Endothelial cell of umbilical vein (primary cell): ENCODE measurements around the gene PSME3. TPM values are rescaled to one million over a fixed set of nuclear protein-coding genes. Genes with fewer than 3 reads are reported as not detected.

Experiments
- BruUV-seq: library from RNA; stranded (reverse); fragments of 400-500 nt; replicated peaks from 2 replicates; lab custom pipeline; 2021; lab: Mats Ljungman, UMichigan
- CTCF ChIA-PET: fragments of 300-600, 350-600 bp; sonication (Branson Sonifier 250); formaldehyde crosslinking; loops from one replicate; lab custom pipeline; 2021; ENCODE audit warnings: antibody characterized with exemption, inconsistent platforms; lab: Charles Lee
- POLR2A ChIA-PET: fragments of 300-600, 350-600 bp; sonication (Branson Sonifier 250); formaldehyde crosslinking; loops from one replicate; lab custom pipeline; 2021; ENCODE audit warnings: antibody characterized with exemption, inconsistent platforms; lab: Charles Lee
- DNase-seq: peaks from one replicate; pipeline ENCODE4 v3.0.0-alpha.2; 2011; ENCODE audit warnings: low read depth, low spot score
- FAIRE-seq: peaks from 2 replicates; lab custom pipeline; 2011; peaks lifted over from hg19 to GRCh38; lab: Jason Lieb, UNC
- H2AFZ ChIP-seq: 2 replicates; pipeline ENCODE4 v1.6.0; 2012; ENCODE audit warnings: low read depth, low read length, control low read depth, inconsistent platforms
- H3K27ac ChIP-seq: 2 replicates; pipeline ENCODE4 v1.5.1; 2011; ENCODE audit warnings: low read depth, mild to moderate bottlenecking, control low read depth, low read length, moderate library complexity; ENCODE audit not compliant: insufficient read depth
- H3K27me3 ChIP-seq, 2 experiments: 2 replicates each; pipeline versions ENCODE4 v1.6.0 to v1.6.1; 2011; ENCODE audit warnings: low read length in 2 of 2, mixed read lengths in 1 of 2; ENCODE audit not compliant: control insufficient read depth in 2 of 2, insufficient read depth in 2 of 2
- H3K36me3 ChIP-seq, 2 experiments: 2 replicates in 1 of 2; 3 replicates in 1 of 2; pipeline ENCODE4 v1.5.1; 2011; ENCODE audit warnings: low read length in 2 of 2, mild to moderate bottlenecking in 1 of 2, moderate library complexity in 1 of 2; ENCODE audit not compliant: control insufficient read depth in 2 of 2, insufficient read depth in 2 of 2; ENCODE audit errors: extremely low read depth in 1 of 2
- H3K4me1 ChIP-seq: 3 replicates; pipeline ENCODE4 v1.5.1; 2011; ENCODE audit warnings: mild to moderate bottlenecking, low read length; ENCODE audit not compliant: control insufficient read depth, insufficient read depth; ENCODE audit errors: extremely low read depth
- H3K4me2 ChIP-seq: 2 replicates; pipeline ENCODE4 v1.6.1; 2011; ENCODE audit warnings: low read length, control low read depth, mixed read lengths; ENCODE audit not compliant: insufficient read depth
- H3K4me3 ChIP-seq, 3 experiments: fragments of 200-600 bp in 1 of 3; sonication (generic), shearing (Covaris generic) in 1 of 3; replicated peaks in 1 of 3; 2 replicates each; pipeline ENCODE4 v1.5.1; 2011 to 2016; ENCODE audit warnings: control low read depth in 3 of 3, low read length in 3 of 3, mild to moderate bottlenecking in 2 of 3, inconsistent platforms in 1 of 3, low read depth in 1 of 3, moderate library complexity in 1 of 3; ENCODE audit not compliant: insufficient read depth in 1 of 3
- H3K79me2 ChIP-seq: 2 replicates; pipeline ENCODE4 v1.6.0; 2012; ENCODE audit warnings: low read length, inconsistent platforms; ENCODE audit not compliant: control insufficient read depth, insufficient read depth
- H3K9ac ChIP-seq: replicated peaks from 2 replicates; pipeline ENCODE3; 2011; ENCODE audit warnings: low read length, control low read depth; ENCODE audit not compliant: insufficient read depth; ENCODE audit errors: extremely low read depth
- H3K9me1 ChIP-seq: replicated peaks from 3 replicates; pipeline ENCODE4 v1.6.0; 2011; ENCODE audit warnings: mild to moderate bottlenecking, low read length; ENCODE audit not compliant: control insufficient read depth, insufficient read depth; ENCODE audit errors: extremely low read depth
- H3K9me3 ChIP-seq: replicated peaks from 2 replicates; pipeline ENCODE4 v1.5.1; 2012; ENCODE audit warnings: low read length, inconsistent platforms; ENCODE audit not compliant: control insufficient read depth, insufficient read depth
- H4K20me1 ChIP-seq: replicated peaks from 2 replicates; pipeline ENCODE3; 2011; ENCODE audit warnings: mild to moderate bottlenecking, low read length; ENCODE audit not compliant: control insufficient read depth, insufficient read depth; ENCODE audit errors: extremely low read depth
- EZH2 ChIP-seq: IDR thresholded peaks from 2 replicates; pipeline ENCODE4 v1.6.1; 2012; ENCODE audit warnings: borderline replicate concordance, low read depth, mild to moderate bottlenecking, moderate library complexity, low read length, inconsistent platforms; ENCODE audit not compliant: severe bottlenecking
- FOS ChIP-seq: IDR thresholded peaks from 2 replicates; pipeline ENCODE4 v1.6.1; 2011; ENCODE audit warnings: mild to moderate bottlenecking, low read length, moderate library complexity, borderline replicate concordance; ENCODE audit not compliant: insufficient read depth
- GATA2 ChIP-seq: IDR thresholded peaks from 2 replicates; pipeline ENCODE4 v1.7.0; 2011; ENCODE audit warnings: low read depth, mild to moderate bottlenecking, moderate library complexity, mixed read lengths, low read length; ENCODE audit not compliant: insufficient read length, insufficient read depth
- MYC ChIP-seq: IDR thresholded peaks from one replicate; pipeline ENCODE4 v1.6.1; 2011; ENCODE audit warnings: mild to moderate bottlenecking, low read depth, low read length
- POLR2A ChIP-seq: IDR thresholded peaks from 2 replicates; pipeline ENCODE4 v1.6.1; 2012; ENCODE audit warnings: low read depth, mild to moderate bottlenecking, control low read depth, low read length
- dilution Hi-C: fragments of 300-500 bp; cut with MboI; formaldehyde crosslinking; loops from one replicate; pipeline ENCODE4 v1.15.0; 2019; ENCODE audit warnings: low sequenced_read_pairs; ENCODE audit not compliant: extremely low pct_ligation_motif_present
- intact Hi-C: fragments of 100-400 bp; cut with micrococcal nuclease; formaldehyde crosslinking; loops from one replicate; pipeline ENCODE4 v1.10.0; 2022
- polyA plus RNA-seq, 4 experiments: library from polyadenylated mRNA; depleted of rRNA in 3 of 4; stranded (reverse) in 3 of 4; unstranded in 1 of 4; fragments of >200 nt; gene quantifications; 2 replicates each; pipeline versions ENCODE4 v1.2.1 to v1.2.3, GENCODE V29; 2011 to 2012; ENCODE audit warnings: missing spikeins in 1 of 4
- total RNA-seq: library from RNA; stranded (reverse); gene quantifications from 2 replicates; pipeline ENCODE4 v1.2.3, GENCODE V29; 2021
- TF ChIP-seq, protein P1 (sequence below), 2 donors: IDR thresholded peaks; 1 replicate in 1 of 2; 2 replicates in 1 of 2; pipeline ENCODE4 v1.5.1; 2011; ENCODE audit warnings: low read length in 2 of 2, mild to moderate bottlenecking in 2 of 2, moderate library complexity in 2 of 2, control low read depth in 1 of 2, inconsistent platforms in 1 of 2, low read depth in 1 of 2; ENCODE audit not compliant: insufficient read depth in 1 of 2; ENCODE audit errors: extremely low read depth in 1 of 2

The PSME3 gene
- total and polyA plus RNA-seq, 2 donors (not counting 3 experiments of a cell fraction or from before 2014, with no cell fraction given): 98.4 to 126 TPM

DNA sequence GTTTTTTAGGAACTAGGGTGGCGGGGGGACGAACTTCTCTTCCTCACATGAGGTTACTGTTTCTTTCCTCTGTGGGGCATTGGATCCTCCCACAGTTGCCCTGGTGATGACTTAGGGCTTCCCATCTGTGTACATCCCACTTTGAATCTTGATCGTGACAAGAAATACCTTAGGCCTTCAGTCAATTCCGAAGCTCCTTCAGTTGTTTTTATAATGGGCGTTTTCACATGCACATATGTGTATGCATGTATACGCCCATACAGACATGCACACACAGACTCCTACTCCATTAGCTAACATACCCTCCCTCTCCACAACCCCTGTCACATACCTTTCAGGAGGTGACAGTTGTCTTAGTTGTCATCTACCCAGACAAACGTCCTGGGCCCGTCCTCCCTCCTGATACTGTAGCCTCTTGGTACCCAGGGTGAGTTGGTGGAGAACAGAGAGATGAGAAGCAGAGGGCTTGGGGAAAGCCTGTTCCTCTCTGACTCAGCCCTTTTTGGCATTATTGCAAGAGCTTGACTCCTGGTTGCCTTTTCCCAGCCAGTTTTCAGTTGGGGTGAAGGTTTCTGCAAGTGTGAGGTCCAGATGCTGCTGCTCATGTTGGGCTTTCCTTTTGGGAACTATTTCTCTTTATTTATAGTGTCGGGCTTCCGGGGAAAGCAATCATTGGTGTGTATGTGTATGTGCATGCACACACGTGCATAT is 8.9 kb downstream of the PSME3 start:
- H3K27ac ChIP-seq: no peak overlapping the region
- H3K27me3 ChIP-seq: no peaks in the 10 kb centered on the region
- ChIA-PET POLR2A (no interaction called here), CTCF (interaction anchor here (0.8 to 8.9 kb wide), 9 partner anchors 8 to 156 kb away, joined by 3 to 132 read pairs (median 6); partner anchors contain the start of genes PSME3 and RPL27)
- H3K79me2 ChIP-seq: peaks cover 2% of the 10 kb centered on the region
- H3K9me1 ChIP-seq: no peaks in the 10 kb centered on the region
- dilution Hi-C loops (no loop called here), intact Hi-C loops (no loop called here)
- peaks cover 33 to 47% of the 10 kb centered on the region in 2 experiments for H3K36me3 ChIP-seq
- BruUV-seq: no TSS peak
- H3K4me1 ChIP-seq: no peaks in the 10 kb centered on the region
- peaks cover 2% of the 10 kb centered on the region for H4K20me1 ChIP-seq
- H2AFZ ChIP-seq: no peak overlapping the region
- DNase-seq (no peak), FAIRE-seq (no peak)
- no peak overlapping the region for H3K4me3 ChIP-seq
- H3K9ac ChIP-seq: no peak overlapping the region
- H3K9me3 ChIP-seq: no peaks in the 10 kb centered on the region
- no peak for TF ChIP-seq GATA2
- TF ChIP-seq MYC: no peak
- no peak for TF ChIP-seq POLR2A
- TF ChIP-seq, protein P1, sequence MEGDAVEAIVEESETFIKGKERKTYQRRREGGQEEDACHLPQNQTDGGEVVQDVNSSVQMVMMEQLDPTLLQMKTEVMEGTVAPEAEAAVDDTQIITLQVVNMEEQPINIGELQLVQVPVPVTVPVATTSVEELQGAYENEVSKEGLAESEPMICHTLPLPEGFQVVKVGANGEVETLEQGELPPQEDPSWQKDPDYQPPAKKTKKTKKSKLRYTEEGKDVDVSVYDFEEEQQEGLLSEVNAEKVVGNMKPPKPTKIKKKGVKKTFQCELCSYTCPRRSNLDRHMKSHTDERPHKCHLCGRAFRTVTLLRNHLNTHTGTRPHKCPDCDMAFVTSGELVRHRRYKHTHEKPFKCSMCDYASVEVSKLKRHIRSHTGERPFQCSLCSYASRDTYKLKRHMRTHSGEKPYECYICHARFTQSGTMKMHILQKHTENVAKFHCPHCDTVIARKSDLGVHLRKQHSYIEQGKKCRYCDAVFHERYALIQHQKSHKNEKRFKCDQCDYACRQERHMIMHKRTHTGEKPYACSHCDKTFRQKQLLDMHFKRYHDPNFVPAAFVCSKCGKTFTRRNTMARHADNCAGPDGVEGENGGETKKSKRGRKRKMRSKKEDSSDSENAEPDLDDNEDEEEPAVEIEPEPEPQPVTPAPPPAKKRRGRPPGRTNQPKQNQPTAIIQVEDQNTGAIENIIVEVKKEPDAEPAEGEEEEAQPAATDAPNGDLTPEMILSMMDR (IDR thresholded peaks at IDR 0.05; ENCODE audit: extremely low read depth in 1 of 2, insufficient read depth in 1 of 2, low read depth in 1 of 2, low read length in 2 of 2): no peak
- TF ChIP-seq EZH2: no peak
- no peak for TF ChIP-seq FOS
- H3K4me2 ChIP-seq: no peak overlapping the region
